GM23338 (cell line): ENCODE results near the gene ENOPH1. TPM values are rescaled to one million over a fixed set of nuclear protein-coding genes. Genes with fewer than 3 reads are reported as not detected.

Experiments used
- CREB1 ChIP-seq: fragments of 250-450 bp; sonication (Bioruptor Pico); IDR thresholded peaks from 2 replicates; pipeline ENCODE4 v1.5.0; 2020; ENCODE audit warnings: low read depth, mild to moderate bottlenecking, moderate library complexity
- EZH2 ChIP-seq: fragments of 200-600 bp; sonication (generic); IDR thresholded peaks from one replicate; pipeline ENCODE4 v1.8.0; 2017; ENCODE audit warnings: antibody characterized with exemption, mild to moderate bottlenecking, low read depth; ENCODE audit not compliant: unreplicated experiment
- JUNB ChIP-seq: IDR thresholded peaks from one replicate; pipeline ENCODE4 v1.6.1; 2016; ENCODE audit warnings: antibody characterized with exemption; ENCODE audit not compliant: unreplicated experiment
- NANOG ChIP-seq: IDR thresholded peaks from 2 replicates; pipeline ENCODE4 v1.6.1; 2016; ENCODE audit warnings: antibody characterized with exemption, borderline replicate concordance
- STAT1 ChIP-seq: IDR thresholded peaks from one replicate; pipeline ENCODE4 v1.6.1; 2016; ENCODE audit warnings: antibody characterized with exemption; ENCODE audit not compliant: unreplicated experiment
- ZNF331 ChIP-seq: fragments of 250-450 bp; sonication (Bioruptor Pico); IDR thresholded peaks from 2 replicates; pipeline ENCODE4 v1.5.0; 2020; ENCODE audit warnings: low read depth, mild to moderate bottlenecking, moderate library complexity
- polyA plus RNA-seq: library from polyadenylated mRNA; unstranded; fragments of >200 nt; fragmentation: Nextera tagmentation; extraction: Ambion mirVana; gene quantifications from 2 replicates; pipeline ENCODE4 v1.2.1, GENCODE V29; 2016
- small RNA-seq: library from RNA; depleted of rRNA; stranded (forward); fragments of <200 nt; gene quantifications from one replicate; pipeline ENCODE3, GENCODE V24; 2014; ENCODE audit warnings: low replicate concordance
- total RNA-seq: library from RNA; depleted of rRNA; stranded (reverse); fragments of >200 nt; shearing (Covaris generic); gene quantifications from 2 replicates; pipeline ENCODE4 v1.2.3, GENCODE V29; 2014; rRNA removed
- TF ChIP-seq, protein P1 (sequence below): fragments of 250-450 bp; sonication (Bioruptor Pico); IDR thresholded peaks from 2 replicates; pipeline ENCODE4 v1.5.0; 2020; ENCODE audit warnings: mild to moderate bottlenecking, moderate library complexity

The ENOPH1 gene
- total and polyA plus RNA-seq, 2 experiments from 2014 or later = 105 to 146 TPM

DNA sequence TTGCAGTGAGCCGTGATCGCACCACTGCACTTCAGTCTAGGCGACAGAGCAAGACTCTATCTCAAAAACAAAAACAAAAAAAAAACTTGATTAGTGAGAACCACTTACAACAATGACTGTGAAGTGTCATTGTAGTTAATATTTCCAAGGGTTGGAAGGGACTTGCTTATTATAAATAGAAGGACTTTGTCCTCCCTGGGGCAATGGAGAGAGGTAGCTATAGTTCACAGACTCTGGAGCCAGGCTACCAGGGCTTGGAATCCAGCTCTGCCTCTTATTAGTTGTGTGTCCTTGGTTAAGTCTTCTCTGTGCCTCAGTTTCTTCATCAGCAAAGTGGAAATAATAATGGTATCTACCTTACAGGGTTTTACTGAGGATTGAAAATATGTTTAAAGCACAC, 79.8 kb downstream of the ENOPH1 start (continued):
- TF ChIP-seq, protein P1, sequence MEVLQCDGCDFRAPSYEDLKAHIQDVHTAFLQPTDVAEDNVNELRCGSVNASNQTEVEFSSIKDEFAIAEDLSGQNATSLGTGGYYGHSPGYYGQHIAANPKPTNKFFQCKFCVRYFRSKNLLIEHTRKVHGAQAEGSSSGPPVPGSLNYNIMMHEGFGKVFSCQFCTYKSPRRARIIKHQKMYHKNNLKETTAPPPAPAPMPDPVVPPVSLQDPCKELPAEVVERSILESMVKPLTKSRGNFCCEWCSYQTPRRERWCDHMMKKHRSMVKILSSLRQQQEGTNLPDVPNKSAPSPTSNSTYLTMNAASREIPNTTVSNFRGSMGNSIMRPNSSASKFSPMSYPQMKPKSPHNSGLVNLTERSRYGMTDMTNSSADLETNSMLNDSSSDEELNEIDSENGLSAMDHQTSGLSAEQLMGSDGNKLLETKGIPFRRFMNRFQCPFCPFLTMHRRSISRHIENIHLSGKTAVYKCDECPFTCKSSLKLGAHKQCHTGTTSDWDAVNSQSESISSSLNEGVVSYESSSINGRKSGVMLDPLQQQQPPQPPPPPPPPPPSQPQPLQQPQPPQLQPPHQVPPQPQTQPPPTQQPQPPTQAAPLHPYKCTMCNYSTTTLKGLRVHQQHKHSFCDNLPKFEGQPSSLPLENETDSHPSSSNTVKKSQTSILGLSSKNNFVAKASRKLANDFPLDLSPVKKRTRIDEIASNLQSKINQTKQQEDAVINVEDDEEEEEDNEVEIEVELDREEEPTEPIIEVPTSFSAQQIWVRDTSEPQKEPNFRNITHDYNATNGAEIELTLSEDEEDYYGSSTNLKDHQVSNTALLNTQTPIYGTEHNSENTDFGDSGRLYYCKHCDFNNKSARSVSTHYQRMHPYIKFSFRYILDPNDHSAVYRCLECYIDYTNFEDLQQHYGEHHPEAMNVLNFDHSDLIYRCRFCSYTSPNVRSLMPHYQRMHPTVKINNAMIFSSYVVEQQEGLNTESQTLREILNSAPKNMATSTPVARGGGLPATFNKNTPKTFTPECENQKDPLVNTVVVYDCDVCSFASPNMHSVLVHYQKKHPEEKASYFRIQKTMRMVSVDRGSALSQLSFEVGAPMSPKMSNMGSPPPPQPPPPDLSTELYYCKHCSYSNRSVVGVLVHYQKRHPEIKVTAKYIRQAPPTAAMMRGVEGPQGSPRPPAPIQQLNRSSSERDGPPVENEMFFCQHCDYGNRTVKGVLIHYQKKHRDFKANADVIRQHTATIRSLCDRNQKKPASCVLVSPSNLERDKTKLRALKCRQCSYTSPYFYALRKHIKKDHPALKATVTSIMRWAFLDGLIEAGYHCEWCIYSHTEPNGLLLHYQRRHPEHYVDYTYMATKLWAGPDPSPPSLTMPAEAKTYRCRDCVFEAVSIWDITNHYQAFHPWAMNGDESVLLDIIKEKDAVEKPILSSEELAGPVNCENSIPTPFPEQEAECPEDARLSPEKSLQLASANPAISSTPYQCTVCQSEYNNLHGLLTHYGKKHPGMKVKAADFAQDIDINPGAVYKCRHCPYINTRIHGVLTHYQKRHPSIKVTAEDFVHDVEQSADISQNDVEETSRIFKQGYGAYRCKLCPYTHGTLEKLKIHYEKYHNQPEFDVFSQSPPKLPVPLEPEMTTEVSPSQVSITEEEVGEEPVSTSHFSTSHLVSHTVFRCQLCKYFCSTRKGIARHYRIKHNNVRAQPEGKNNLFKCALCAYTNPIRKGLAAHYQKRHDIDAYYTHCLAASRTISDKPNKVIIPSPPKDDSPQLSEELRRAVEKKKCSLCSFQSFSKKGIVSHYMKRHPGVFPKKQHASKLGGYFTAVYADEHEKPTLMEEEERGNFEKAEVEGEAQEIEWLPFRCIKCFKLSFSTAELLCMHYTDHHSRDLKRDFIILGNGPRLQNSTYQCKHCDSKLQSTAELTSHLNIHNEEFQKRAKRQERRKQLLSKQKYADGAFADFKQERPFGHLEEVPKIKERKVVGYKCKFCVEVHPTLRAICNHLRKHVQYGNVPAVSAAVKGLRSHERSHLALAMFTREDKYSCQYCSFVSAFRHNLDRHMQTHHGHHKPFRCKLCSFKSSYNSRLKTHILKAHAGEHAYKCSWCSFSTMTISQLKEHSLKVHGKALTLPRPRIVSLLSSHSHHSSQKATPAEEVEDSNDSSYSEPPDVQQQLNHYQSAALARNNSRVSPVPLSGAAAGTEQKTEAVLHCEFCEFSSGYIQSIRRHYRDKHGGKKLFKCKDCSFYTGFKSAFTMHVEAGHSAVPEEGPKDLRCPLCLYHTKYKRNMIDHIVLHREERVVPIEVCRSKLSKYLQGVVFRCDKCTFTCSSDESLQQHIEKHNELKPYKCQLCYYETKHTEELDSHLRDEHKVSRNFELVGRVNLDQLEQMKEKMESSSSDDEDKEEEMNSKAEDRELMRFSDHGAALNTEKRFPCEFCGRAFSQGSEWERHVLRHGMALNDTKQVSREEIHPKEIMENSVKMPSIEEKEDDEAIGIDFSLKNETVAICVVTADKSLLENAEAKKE (CRISPR knock-in tag) = no peak
- TF ChIP-seq EZH2 (no peak), NANOG (no peak), ZNF331 (CRISPR knock-in tag) (no peak), CREB1 (CRISPR knock-in tag) (no peak), JUNB (no peak), STAT1 (no peak)

Small RNA genes within 50 kb of the gene (small RNA-seq; reads per million reads assigned to genes)
- not detected for gene RF00150

Other genes with a start within 250 kb of the ENOPH1 start
- gene HNRNPD, start 56.6 kb upstream of the ENOPH1 start, total RNA-seq = 245 and 308 TPM in 2 replicates
- gene HNRNPD, start 56.6 kb upstream of the ENOPH1 start, polyA plus RNA-seq = 768 and 785 TPM in 2 replicates
- 243 and 250 TPM in 2 replicates for gene HNRNPDL, start 128 bp upstream of the ENOPH1 start, total RNA-seq
- 336 and 354 TPM in 2 replicates for gene HNRNPDL, start 128 bp upstream of the ENOPH1 start, polyA plus RNA-seq
- 1.9 and 4.0 TPM in 2 replicates for gene TMEM150C, start 131.4 kb downstream of the ENOPH1 start, total RNA-seq
- 1.5 and 1.7 TPM in 2 replicates for gene TMEM150C, start 131.4 kb downstream of the ENOPH1 start, polyA plus RNA-seq